Neural crest cell (in vitro differentiated cells): ENCODE data around the gene NREP. TPM values are rescaled to one million over a fixed set of nuclear protein-coding genes. Genes with fewer than 3 reads are reported as not detected.

ENCODE experiments used
- DNase-seq: peaks from one replicate; pipeline ENCODE4 v3.0.0; 2021; ENCODE audit warnings: low read depth, mixed read lengths, low spot score
- H3K27ac Mint-ChIP-seq: one replicate; pipeline ENCODE4 v1.8.0; 2021; ENCODE audit warnings: mild to moderate bottlenecking, mixed read lengths; ENCODE audit not compliant: unreplicated experiment
- H3K27me3 Mint-ChIP-seq: 2 replicates; pipeline ENCODE4 v1.8.0; 2021; ENCODE audit warnings: low read depth, mild to moderate bottlenecking, mixed read lengths
- H3K36me3 Mint-ChIP-seq: 2 replicates; pipeline ENCODE4 v1.8.0; 2021; ENCODE audit warnings: low read depth, mild to moderate bottlenecking, mixed read lengths
- H3K4me1 Mint-ChIP-seq: 2 replicates; pipeline ENCODE4 v1.8.0; 2021; ENCODE audit warnings: mixed read lengths
- H3K4me3 Mint-ChIP-seq: one replicate; pipeline ENCODE4 v1.8.0; 2021; ENCODE audit warnings: mild to moderate bottlenecking, mixed read lengths
- H3K9me3 Mint-ChIP-seq: 2 replicates; pipeline ENCODE4 v1.8.0; 2021; ENCODE audit warnings: mixed read lengths
- CTCF ChIP-seq: fragments of 200-600 bp; sonication (generic); conservative IDR thresholded peaks from 2 replicates; pipeline ENCODE4 v1.5.0; 2021; ENCODE audit warnings: antibody characterized with exemption, mild to moderate bottlenecking
- total RNA-seq: library from RNA; stranded (reverse); gene quantifications from 2 replicates; pipeline ENCODE4 v1.2.1, GENCODE V29; 2021

The NREP gene
- total RNA-seq, 1 donor from 2014 or later: 382 TPM

GRCh38 chr5:111755942-111756381 lies 1.0 kb downstream of the NREP start:
- no peak for DNase-seq
- no peaks in the 10 kb centered on the region for H3K27me3 Mint-ChIP-seq
- TF ChIP-seq CTCF: no peak
- peak overlapping the region; percentile 92 for H3K4me3 Mint-ChIP-seq
- peaks cover 2% of the 10 kb centered on the region for H3K9me3 Mint-ChIP-seq
- H3K27ac Mint-ChIP-seq: peak overlapping the region; percentile 98
- H3K4me1 Mint-ChIP-seq: peaks cover 39% of the 10 kb centered on the region
- peaks cover 9% of the 10 kb centered on the region for H3K36me3 Mint-ChIP-seq

- Mint-ChIP-seq H3K4me1 (peaks cover 39% of the 10 kb centered on the region), H3K4me3 (peak overlapping the region; percentile 92), H3K9me3 (peaks cover 2% of the 10 kb centered on the region), H3K27me3 (no peaks in the 10 kb centered on the region), H3K27ac (peak overlapping the region; percentile 85), H3K36me3 (peaks cover 11% of the 10 kb centered on the region)
- no peak for DNase-seq
- no peak for TF ChIP-seq CTCF
Observed at GRCh38 chr5:111755345-111755941, 1.6 kb downstream of the NREP start.

GRCh38 chr5:111753884-111754589 lies 3.0 kb downstream of the NREP start:
- peak overlapping the region; percentile 64 for H3K4me3 Mint-ChIP-seq
- no peak for DNase-seq
- no peak overlapping the region for H3K27ac Mint-ChIP-seq
- peaks cover 42% of the 10 kb centered on the region for H3K4me1 Mint-ChIP-seq
- H3K27me3 Mint-ChIP-seq: no peaks in the 10 kb centered on the region
- H3K36me3 Mint-ChIP-seq: peaks cover 22% of the 10 kb centered on the region
- H3K9me3 Mint-ChIP-seq: peaks cover 2% of the 10 kb centered on the region
- no peak for TF ChIP-seq CTCF

GRCh38 chr5:111752426-111752965 lies 4.5 kb downstream of the NREP start:
- Mint-ChIP-seq H3K9me3 (peaks cover 2% of the 10 kb centered on the region), H3K27me3 (no peaks in the 10 kb centered on the region), H3K4me3 (peak overlapping the region; percentile 79), H3K4me1 (peaks cover 43% of the 10 kb centered on the region), H3K36me3 (peaks cover 32% of the 10 kb centered on the region), H3K27ac (no peak overlapping the region)
- no peak for DNase-seq
- no peak for TF ChIP-seq CTCF

GRCh38 chr5:111749303-111750026 lies 7.5 kb downstream of the NREP start:
- DNase-seq: no peak
- no peak for TF ChIP-seq CTCF
- Mint-ChIP-seq H3K9me3 (peaks cover 2% of the 10 kb centered on the region), H3K27me3 (no peaks in the 10 kb centered on the region), H3K4me3 (no peak overlapping the region), H3K36me3 (peaks cover 32% of the 10 kb centered on the region), H3K4me1 (peaks cover 43% of the 10 kb centered on the region), H3K27ac (no peak overlapping the region)
